Measurements from ENCODE around the gene DSPP.

DSPP gene

GRCh38 chr4:87580057-87580456, 28.3 kb upstream of the DSPP start:
- Histone ChIP-seq H3K9ac (ENCODE audit: low read depth, low read length, poor library complexity) (no peak overlapping the region), H3K4me3 (ENCODE audit: low read length in 2 of 2) (no peak overlapping the region), H4K91ac (ENCODE audit: low read depth, low read length, poor library complexity) (no peak overlapping the region), H3K9me3 (replicated peaks in 1 of 2; ENCODE audit: control insufficient read depth in 2 of 2, insufficient read depth in 1 of 2, low read depth in 1 of 2, low read length in 2 of 2) (peaks cover 0 to 3% of the 10 kb centered on the region in 2 donors), H3K23ac (ENCODE audit: low read depth, low read length, poor library complexity) (no peak overlapping the region), H3K18ac (ENCODE audit: low read length) (no peak overlapping the region), H3K4ac (ENCODE audit: low read length) (no peak overlapping the region), H2BK15ac (ENCODE audit: low read length) (no peak overlapping the region), H2AFZ (ENCODE audit: low read length) (no peak overlapping the region), H3K27me3 (ENCODE audit: control insufficient read depth in 3 of 3, insufficient read depth in 3 of 3, low read depth in 1 of 3, low read length in 3 of 3) (no peaks in the 10 kb centered on the region), H2BK5ac (ENCODE audit: low read length) (no peak overlapping the region), H2BK120ac (ENCODE audit: low read depth, low read length) (no peak overlapping the region), H4K8ac (ENCODE audit: low read depth, low read length) (no peak overlapping the region), H3K4me2 (ENCODE audit: insufficient read depth, low read length, poor library complexity, severe bottlenecking) (no peak overlapping the region), H3K27ac (replicated peaks; ENCODE audit: low read length) (no peak overlapping the region), H3K79me1 (ENCODE audit: low read depth, low read length) (no peaks in the 10 kb centered on the region), H3K4me1 (ENCODE audit: control insufficient read depth in 2 of 2, insufficient read depth in 1 of 2, low read depth in 1 of 2, low read length in 2 of 2) (no peaks in the 10 kb centered on the region), H2AK5ac (ENCODE audit: low read depth, low read length) (no peak overlapping the region), H3K14ac (ENCODE audit: low read length) (no peak overlapping the region), H2BK12ac (ENCODE audit: low read length) (no peak overlapping the region), H3K36me3 (replicated peaks in 1 of 2; ENCODE audit: control insufficient read depth in 2 of 2, insufficient read depth in 2 of 2, low read length in 2 of 2) (no peaks in the 10 kb centered on the region)
- no peak for DNase-seq (ENCODE audit: low spot score)
- no CpG with 5 or more reads among the region's 3 CpGs for WGBS, 2 donors (ENCODE audit: extremely low coverage in 2 of 2, insufficient read length in 2 of 2, insufficient replicate concordance in 1 of 2)

GRCh38 chr4:87584222-87584908, 24.0 kb upstream of the DSPP start:
- Histone ChIP-seq H2BK120ac (ENCODE audit: low read depth, low read length) (no peak overlapping the region), H3K18ac (ENCODE audit: low read length) (no peak overlapping the region), H3K27me3 (ENCODE audit: control insufficient read depth in 3 of 3, insufficient read depth in 3 of 3, low read depth in 1 of 3, low read length in 3 of 3) (no peaks in the 10 kb centered on the region), H2BK15ac (ENCODE audit: low read length) (no peak overlapping the region), H2BK5ac (ENCODE audit: low read length) (no peak overlapping the region), H3K14ac (ENCODE audit: low read length) (no peak overlapping the region), H3K4me2 (ENCODE audit: insufficient read depth, low read length, poor library complexity, severe bottlenecking) (no peak overlapping the region), H4K91ac (ENCODE audit: low read depth, low read length, poor library complexity) (no peak overlapping the region), H3K27ac (replicated peaks; ENCODE audit: low read length) (no peak overlapping the region), H3K4ac (ENCODE audit: low read length) (no peak overlapping the region), H3K23ac (ENCODE audit: low read depth, low read length, poor library complexity) (no peak overlapping the region), H3K79me1 (ENCODE audit: low read depth, low read length) (no peaks in the 10 kb centered on the region), H2AFZ (ENCODE audit: low read length) (no peak overlapping the region), H3K36me3 (replicated peaks in 1 of 2; ENCODE audit: control insufficient read depth in 2 of 2, insufficient read depth in 2 of 2, low read length in 2 of 2) (no peaks in the 10 kb centered on the region), H3K9me3 (replicated peaks in 1 of 2; ENCODE audit: control insufficient read depth in 2 of 2, insufficient read depth in 1 of 2, low read depth in 1 of 2, low read length in 2 of 2) (no peaks in the 10 kb centered on the region), H4K8ac (ENCODE audit: low read depth, low read length) (no peak overlapping the region), H3K9ac (ENCODE audit: low read depth, low read length, poor library complexity) (no peak overlapping the region), H2BK12ac (ENCODE audit: low read length) (no peak overlapping the region), H3K4me1 (ENCODE audit: control insufficient read depth in 2 of 2, insufficient read depth in 1 of 2, low read depth in 1 of 2, low read length in 2 of 2) (no peaks in the 10 kb centered on the region), H2AK5ac (ENCODE audit: low read depth, low read length) (no peak overlapping the region), H3K4me3 (ENCODE audit: low read length in 2 of 2) (no peak overlapping the region)
- no peak for DNase-seq (ENCODE audit: low spot score)
- WGBS, 2 donors (ENCODE audit: extremely low coverage in 2 of 2, insufficient read length in 2 of 2, insufficient replicate concordance in 1 of 2) = no CpG with 5 or more reads among the region's 2 CpGs

- Histone ChIP-seq H3K23ac (ENCODE audit: low read depth, low read length, poor library complexity) (no peak overlapping the region), H3K4me1 (ENCODE audit: control insufficient read depth in 2 of 2, insufficient read depth in 1 of 2, low read depth in 1 of 2, low read length in 2 of 2) (no peaks in the 10 kb centered on the region), H2BK120ac (ENCODE audit: low read depth, low read length) (no peak overlapping the region), H3K4ac (ENCODE audit: low read length) (no peak overlapping the region), H3K14ac (ENCODE audit: low read length) (no peak overlapping the region), H3K36me3 (replicated peaks in 1 of 2; ENCODE audit: control insufficient read depth in 2 of 2, insufficient read depth in 2 of 2, low read length in 2 of 2) (no peaks in the 10 kb centered on the region), H2AFZ (ENCODE audit: low read length) (peak overlapping the region; percentile 4), H3K79me1 (ENCODE audit: low read depth, low read length) (no peaks in the 10 kb centered on the region), H3K9me3 (replicated peaks in 1 of 2; ENCODE audit: control insufficient read depth in 2 of 2, insufficient read depth in 1 of 2, low read depth in 1 of 2, low read length in 2 of 2) (no peaks in the 10 kb centered on the region), H3K4me3 (ENCODE audit: low read length in 2 of 2) (no peak overlapping the region), H3K4me2 (ENCODE audit: insufficient read depth, low read length, poor library complexity, severe bottlenecking) (no peak overlapping the region), H4K8ac (ENCODE audit: low read depth, low read length) (no peak overlapping the region), H3K27me3 (ENCODE audit: control insufficient read depth in 3 of 3, insufficient read depth in 3 of 3, low read depth in 1 of 3, low read length in 3 of 3) (no peaks in the 10 kb centered on the region), H4K91ac (ENCODE audit: low read depth, low read length, poor library complexity) (no peak overlapping the region), H2BK12ac (ENCODE audit: low read length) (no peak overlapping the region), H3K27ac (replicated peaks; ENCODE audit: low read length) (no peak overlapping the region), H2BK5ac (ENCODE audit: low read length) (no peak overlapping the region), H2AK5ac (ENCODE audit: low read depth, low read length) (no peak overlapping the region), H2BK15ac (ENCODE audit: low read length) (no peak overlapping the region), H3K9ac (ENCODE audit: low read depth, low read length, poor library complexity) (no peak overlapping the region), H3K18ac (ENCODE audit: low read length) (no peak overlapping the region)
- DNase-seq (ENCODE audit: low spot score) = no peak
Observed at GRCh38 chr4:87589531-87589930, 18.8 kb upstream of the DSPP start.

GRCh38 chr4:87592124-87592523, 16.2 kb upstream of the DSPP start:
- no peaks in the 10 kb centered on the region for H3K27me3 ChIP-seq (ENCODE audit: control insufficient read depth in 3 of 3, insufficient read depth in 3 of 3, low read depth in 1 of 3, low read length in 3 of 3)
- no peak overlapping the region for H4K91ac ChIP-seq (ENCODE audit: low read depth, low read length, poor library complexity)
- H3K4me3 ChIP-seq (ENCODE audit: low read length in 2 of 2) = no peak overlapping the region
- no peak overlapping the region for H2AK5ac ChIP-seq (ENCODE audit: low read depth, low read length)
- no peaks in the 10 kb centered on the region for H3K36me3 ChIP-seq (replicated peaks in 1 of 2; ENCODE audit: control insufficient read depth in 2 of 2, insufficient read depth in 2 of 2, low read length in 2 of 2)
- H3K9me3 ChIP-seq (replicated peaks in 1 of 2; ENCODE audit: control insufficient read depth in 2 of 2, insufficient read depth in 1 of 2, low read depth in 1 of 2, low read length in 2 of 2) = no peaks in the 10 kb centered on the region
- H3K18ac ChIP-seq (ENCODE audit: low read length) = no peak overlapping the region
- H3K14ac ChIP-seq (ENCODE audit: low read length) = no peak overlapping the region
- H3K4me1 ChIP-seq (ENCODE audit: control insufficient read depth in 2 of 2, insufficient read depth in 1 of 2, low read depth in 1 of 2, low read length in 2 of 2) = no peaks in the 10 kb centered on the region
- H3K23ac ChIP-seq (ENCODE audit: low read depth, low read length, poor library complexity) = no peak overlapping the region
- WGBS, 2 donors (ENCODE audit: extremely low coverage in 2 of 2, insufficient read length in 2 of 2, insufficient replicate concordance in 1 of 2) = no CpG with 5 or more reads among the region's 2 CpGs
- no peak overlapping the region for H2BK15ac ChIP-seq (ENCODE audit: low read length)
- no peaks in the 10 kb centered on the region for H3K79me1 ChIP-seq (ENCODE audit: low read depth, low read length)
- DNase-seq (ENCODE audit: low spot score) = no peak
- H4K8ac ChIP-seq (ENCODE audit: low read depth, low read length) = no peak overlapping the region
- no peak overlapping the region for H2BK12ac ChIP-seq (ENCODE audit: low read length)
- no peak overlapping the region for H2AFZ ChIP-seq (ENCODE audit: low read length)
- no peak overlapping the region for H2BK5ac ChIP-seq (ENCODE audit: low read length)
- H3K27ac ChIP-seq (replicated peaks; ENCODE audit: low read length) = no peak overlapping the region
- H3K9ac ChIP-seq (ENCODE audit: low read depth, low read length, poor library complexity) = no peak overlapping the region
- no peak overlapping the region for H3K4me2 ChIP-seq (ENCODE audit: insufficient read depth, low read length, poor library complexity, severe bottlenecking)
- H2BK120ac ChIP-seq (ENCODE audit: low read depth, low read length) = no peak overlapping the region
- H3K4ac ChIP-seq (ENCODE audit: low read length) = no peak overlapping the region

Measured in neuronal stem cell (in vitro differentiated cells).